MCF 10A (cell line): Measurements from ENCODE around the gene CDKN1C. TPM values are rescaled to one million over a fixed set of nuclear protein-coding genes. Genes with fewer than 3 reads are reported as not detected.

Experiments
- BruUV-seq: library from RNA; stranded (reverse); fragments of 400-500 nt; replicated peaks from 2 replicates; lab custom pipeline; 2021; lab: Mats Ljungman, UMichigan
- CTCF ChIA-PET: fragments of 300-600 bp; sonication (Branson Sonifier 250); formaldehyde crosslinking; extraction: SDS; loops from one replicate; lab custom pipeline; 2021; ENCODE audit warnings: antibody characterized with exemption, inconsistent platforms; lab: Yijun Ruan, JAX
- POLR2A ChIA-PET: fragments of 300-600, 350-650 bp; sonication (Branson Sonifier 250); formaldehyde crosslinking; extraction: SDS; loops from one replicate; lab custom pipeline; 2020; ENCODE audit warnings: antibody characterized with exemption, inconsistent platforms; lab: Yijun Ruan, JAX
- DNase-seq: peaks from one replicate; pipeline ENCODE4 v3.0.0-alpha.2; 2018; ENCODE audit not compliant: unreplicated experiment
- H3K27ac Mint-ChIP-seq: one replicate; pipeline ENCODE4 v1.8.0; 2022; ENCODE audit warnings: mild to moderate bottlenecking, low read depth, mixed read lengths; ENCODE audit not compliant: unreplicated experiment
- H3K27me3 Mint-ChIP-seq: one replicate; pipeline ENCODE4 v1.8.0; 2022; ENCODE audit warnings: mixed read lengths; ENCODE audit not compliant: insufficient read depth, unreplicated experiment
- H3K36me3 Mint-ChIP-seq: one replicate; pipeline ENCODE4 v1.8.0; 2022; ENCODE audit warnings: mild to moderate bottlenecking, moderate library complexity, mixed read lengths; ENCODE audit not compliant: insufficient read depth, unreplicated experiment
- H3K4me1 Mint-ChIP-seq: one replicate; pipeline ENCODE4 v1.8.0; 2022; ENCODE audit warnings: mixed read lengths; ENCODE audit not compliant: insufficient read depth, unreplicated experiment
- H3K4me3 Mint-ChIP-seq: one replicate; pipeline ENCODE4 v1.8.0; 2022; ENCODE audit warnings: mild to moderate bottlenecking, moderate library complexity, mixed read lengths; ENCODE audit not compliant: unreplicated experiment
- H3K9me3 Mint-ChIP-seq: one replicate; pipeline ENCODE4 v1.8.0; 2022; ENCODE audit warnings: mixed read lengths; ENCODE audit not compliant: unreplicated experiment
- intact Hi-C: fragments of 100-400 bp; cut with micrococcal nuclease; formaldehyde crosslinking; loops from 2 replicates; pipeline ENCODE4 v1.14.1; 2022
- total RNA-seq: library from RNA; stranded (reverse); gene quantifications from 2 replicates; pipeline ENCODE4 v1.2.3, GENCODE V29; 2022
- TF ChIP-seq, protein P1 (sequence below): fragments of 200-600 bp; IDR thresholded peaks from one replicate; pipeline ENCODE4 v1.8.0; 2022; ENCODE audit warnings: antibody characterized with exemption, mild to moderate bottlenecking; ENCODE audit not compliant: unreplicated experiment

CDKN1C gene
- total RNA-seq, 1 experiment from 2014 or later = 6.9 TPM

DNA sequence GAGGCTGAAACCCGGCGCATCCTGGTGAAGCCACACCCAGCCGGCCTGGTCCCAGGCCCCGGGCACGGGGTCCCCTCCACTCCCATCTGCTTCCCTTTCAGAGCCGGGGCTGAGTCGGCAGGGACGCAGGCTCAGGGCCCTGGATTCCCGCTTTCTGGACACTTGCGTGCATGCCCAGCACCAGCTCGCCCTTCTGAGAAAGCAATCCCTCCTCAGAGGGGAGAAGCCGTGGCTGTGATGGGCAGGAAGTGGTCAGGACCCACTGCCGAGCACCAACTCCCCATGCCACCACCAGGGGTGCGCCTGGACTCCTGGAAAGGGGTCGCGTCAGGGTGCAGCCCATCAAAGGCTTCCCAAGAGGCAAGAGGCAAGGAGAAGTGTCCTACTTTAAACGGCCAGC is 15.1 kb downstream of the CDKN1C start:
- POLR2A ChIA-PET = no interaction called here
- DNase-seq = no peak
- H3K9me3 Mint-ChIP-seq = no peaks in the 10 kb centered on the region
- BruUV-seq = no TSS peak
- no peaks in the 10 kb centered on the region for H3K27me3 Mint-ChIP-seq
- TF ChIP-seq, protein P1, sequence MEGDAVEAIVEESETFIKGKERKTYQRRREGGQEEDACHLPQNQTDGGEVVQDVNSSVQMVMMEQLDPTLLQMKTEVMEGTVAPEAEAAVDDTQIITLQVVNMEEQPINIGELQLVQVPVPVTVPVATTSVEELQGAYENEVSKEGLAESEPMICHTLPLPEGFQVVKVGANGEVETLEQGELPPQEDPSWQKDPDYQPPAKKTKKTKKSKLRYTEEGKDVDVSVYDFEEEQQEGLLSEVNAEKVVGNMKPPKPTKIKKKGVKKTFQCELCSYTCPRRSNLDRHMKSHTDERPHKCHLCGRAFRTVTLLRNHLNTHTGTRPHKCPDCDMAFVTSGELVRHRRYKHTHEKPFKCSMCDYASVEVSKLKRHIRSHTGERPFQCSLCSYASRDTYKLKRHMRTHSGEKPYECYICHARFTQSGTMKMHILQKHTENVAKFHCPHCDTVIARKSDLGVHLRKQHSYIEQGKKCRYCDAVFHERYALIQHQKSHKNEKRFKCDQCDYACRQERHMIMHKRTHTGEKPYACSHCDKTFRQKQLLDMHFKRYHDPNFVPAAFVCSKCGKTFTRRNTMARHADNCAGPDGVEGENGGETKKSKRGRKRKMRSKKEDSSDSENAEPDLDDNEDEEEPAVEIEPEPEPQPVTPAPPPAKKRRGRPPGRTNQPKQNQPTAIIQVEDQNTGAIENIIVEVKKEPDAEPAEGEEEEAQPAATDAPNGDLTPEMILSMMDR = no peak
- H3K27ac Mint-ChIP-seq = no peak overlapping the region
- H3K36me3 Mint-ChIP-seq = no peaks in the 10 kb centered on the region
- intact Hi-C loops = no loop called here
- CTCF ChIA-PET = interaction anchor here (0.5 kb wide), 1 partner anchor 387 kb away, joined by 3 read pairs; no protein-coding TSS in a partner anchor
- no peak overlapping the region for H3K4me3 Mint-ChIP-seq
- H3K4me1 Mint-ChIP-seq = no peaks in the 10 kb centered on the region

DNA sequence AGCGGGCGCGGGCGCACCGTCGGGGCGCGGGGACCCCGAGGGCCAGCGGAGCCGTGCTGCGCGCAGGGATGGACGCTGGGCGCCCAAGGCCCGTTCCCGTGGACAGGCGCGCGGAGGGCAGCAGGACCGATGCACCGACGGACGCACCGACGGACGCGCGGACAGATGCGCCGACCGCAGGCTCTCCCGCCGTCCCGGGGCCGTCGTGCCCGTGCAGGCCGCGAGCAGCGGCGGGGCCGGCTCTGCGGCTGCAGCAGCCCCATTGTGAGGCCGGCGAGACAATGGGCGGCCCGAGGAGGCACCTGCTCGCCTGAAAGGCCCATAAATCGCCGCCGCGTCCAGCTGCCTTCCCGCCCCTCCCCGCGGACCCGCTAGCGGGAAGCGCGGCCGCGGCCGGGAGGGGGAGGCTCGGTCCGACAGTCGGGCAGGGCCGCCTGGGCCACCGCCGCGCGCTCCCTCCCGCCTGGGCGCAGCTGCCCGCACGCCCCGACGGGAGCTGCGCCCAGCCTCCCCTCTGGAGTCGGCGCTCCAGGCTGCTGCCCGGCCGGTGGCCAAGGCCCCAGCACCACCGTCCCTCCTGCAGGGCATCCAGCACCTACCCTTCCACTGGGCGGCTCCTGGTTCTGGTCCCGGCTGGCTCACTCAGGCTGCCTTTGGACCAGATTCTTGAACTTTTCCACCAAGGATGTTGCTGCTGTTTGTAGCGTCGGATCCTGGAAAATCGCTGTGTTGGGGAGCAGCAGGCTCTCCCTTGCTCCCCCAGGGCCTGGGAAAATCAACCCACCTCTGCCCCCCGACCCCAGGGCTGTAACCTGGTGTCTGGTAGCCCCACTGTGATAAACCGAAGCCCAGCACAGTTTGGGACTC is 15.8 kb downstream of the CDKN1C start:
- POLR2A ChIA-PET = no interaction called here
- Mint-ChIP-seq H3K27me3 (peaks cover 4% of the 10 kb centered on the region), H3K9me3 (no peaks in the 10 kb centered on the region), H3K36me3 (no peaks in the 10 kb centered on the region), H3K27ac (no peak overlapping the region), H3K4me3 (no peak overlapping the region), H3K4me1 (no peaks in the 10 kb centered on the region)
- DNase-seq = no peak
- TF ChIP-seq, protein P1 = no peak
- CTCF ChIA-PET = interaction anchor here (0.5 kb wide), 1 partner anchor 386 kb away, joined by 3 read pairs; no protein-coding TSS in a partner anchor
- no TSS peak for BruUV-seq
- intact Hi-C loops = no loop called here

- no peak for DNase-seq
- H3K9me3 Mint-ChIP-seq = no peaks in the 10 kb centered on the region
- H3K27me3 Mint-ChIP-seq = peaks cover 11% of the 10 kb centered on the region
- TF ChIP-seq, protein P1 = no peak
- H3K4me3 Mint-ChIP-seq = no peak overlapping the region
- no TSS peak for BruUV-seq
- no peaks in the 10 kb centered on the region for H3K4me1 Mint-ChIP-seq
- no peak overlapping the region for H3K27ac Mint-ChIP-seq
- CTCF ChIA-PET = no interaction called here
- intact Hi-C loops = no loop called here
- POLR2A ChIA-PET = no interaction called here
- H3K36me3 Mint-ChIP-seq = no peaks in the 10 kb centered on the region
Measured at GRCh38 chr11:2869134-2869526, 16.4 kb downstream of the CDKN1C start.

- Mint-ChIP-seq H3K27me3 (peaks cover 16% of the 10 kb centered on the region), H3K4me1 (no peaks in the 10 kb centered on the region), H3K27ac (no peak overlapping the region), H3K4me3 (no peak overlapping the region), H3K9me3 (no peaks in the 10 kb centered on the region), H3K36me3 (no peaks in the 10 kb centered on the region)
- POLR2A ChIA-PET = no interaction called here
- intact Hi-C loops = no loop called here
- TF ChIP-seq, protein P1 = no peak
- CTCF ChIA-PET = no interaction called here
- DNase-seq = no peak
- BruUV-seq = no TSS peak
Measured at GRCh38 chr11:2868506-2869133, 17.0 kb downstream of the CDKN1C start.
